ENCODE results near the gene SERINC5. TPM values are rescaled to one million over a fixed set of nuclear protein-coding genes. Genes with fewer than 3 reads are reported as not detected.
"Not testable (repeated sequence)": the region's sequence is repeated elsewhere in the genome, so short reads cannot be mapped to it uniquely, and the experiment has no call there.

Gene SERINC5
- total and polyA plus RNA-seq, 9 donors: 13.1 to 23.5 (median 16.7) TPM

- Histone ChIP-seq H3K27me3 (ENCODE audit: control insufficient read depth, insufficient read depth, low read length) (no peaks in the 10 kb centered on the region), H3K4me3 (ENCODE audit: low read length) (no peak overlapping the region), H3K36me3 (ENCODE audit: control insufficient read depth, insufficient read depth, low read length) (no peaks in the 10 kb centered on the region), H3K27ac (ENCODE audit: low read length) (no peak overlapping the region), H3K9me3 (replicated peaks; ENCODE audit: control insufficient read depth, low read depth, low read length) (peaks cover 3% of the 10 kb centered on the region), H3K4me1 (ENCODE audit: control insufficient read depth, insufficient read depth, low read length) (peaks cover 2% of the 10 kb centered on the region)
- 37% methylated on average over 2 of the region's 4 CpGs for WGBS (ENCODE audit: insufficient coverage)
- no peak for DNase-seq
Measured at GRCh38 chr5:80116465-80116864, 139.4 kb downstream of the SERINC5 start.

DNA sequence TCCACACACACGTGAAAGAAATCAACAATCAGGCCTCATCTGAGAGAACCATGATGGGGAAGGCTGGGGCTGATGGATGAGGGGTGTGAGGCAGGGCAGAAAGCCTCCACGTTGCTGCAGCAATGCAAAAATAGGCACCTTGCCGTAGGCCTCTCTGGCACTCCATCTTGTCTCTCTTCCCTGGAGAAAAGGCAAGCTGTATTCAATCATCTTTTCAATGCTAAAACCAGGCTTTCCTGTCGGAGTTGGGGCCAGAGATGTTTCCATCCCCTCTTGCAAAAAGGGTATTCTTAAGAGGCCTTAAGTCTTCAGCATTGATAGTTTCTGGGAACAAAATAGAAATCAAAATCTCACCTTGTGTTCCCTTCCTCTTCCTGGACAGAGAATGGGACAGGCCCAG lies 139.8 kb downstream of the SERINC5 start:
- 27% methylated on average over 2 of the region's 4 CpGs for WGBS (ENCODE audit: insufficient coverage)

GRCh38 chr5:80114860-80115259 lies 141.0 kb downstream of the SERINC5 start:
- H3K4me1 ChIP-seq (ENCODE audit: control insufficient read depth, insufficient read depth, low read length): peaks cover 8% of the 10 kb centered on the region
- H3K27me3 ChIP-seq (ENCODE audit: control insufficient read depth, insufficient read depth, low read length): no peaks in the 10 kb centered on the region
- no peaks in the 10 kb centered on the region for H3K36me3 ChIP-seq (ENCODE audit: control insufficient read depth, insufficient read depth, low read length)
- no peak overlapping the region for H3K4me3 ChIP-seq (ENCODE audit: low read length)
- no peak for DNase-seq
- no peak overlapping the region for H3K27ac ChIP-seq (ENCODE audit: low read length)
- H3K9me3 ChIP-seq (replicated peaks; ENCODE audit: control insufficient read depth, low read depth, low read length): peaks cover 3% of the 10 kb centered on the region
- WGBS (ENCODE audit: insufficient coverage): no CpG with 5 or more reads among the region's 3 CpGs

More for the DNA sequence above, 139.8 kb downstream of the SERINC5 start:
- Histone ChIP-seq H3K36me3 (ENCODE audit: control insufficient read depth, insufficient read depth, low read length) (no peaks in the 10 kb centered on the region), H3K4me3 (ENCODE audit: low read length) (no peak overlapping the region), H3K9me3 (replicated peaks; ENCODE audit: control insufficient read depth, low read depth, low read length) (peaks cover 3% of the 10 kb centered on the region), H3K27me3 (ENCODE audit: control insufficient read depth, insufficient read depth, low read length) (no peaks in the 10 kb centered on the region), H3K4me1 (ENCODE audit: control insufficient read depth, insufficient read depth, low read length) (peaks cover 2% of the 10 kb centered on the region), H3K27ac (ENCODE audit: low read length) (no peak overlapping the region)
- DNase-seq: peak; percentile 57

DNA sequence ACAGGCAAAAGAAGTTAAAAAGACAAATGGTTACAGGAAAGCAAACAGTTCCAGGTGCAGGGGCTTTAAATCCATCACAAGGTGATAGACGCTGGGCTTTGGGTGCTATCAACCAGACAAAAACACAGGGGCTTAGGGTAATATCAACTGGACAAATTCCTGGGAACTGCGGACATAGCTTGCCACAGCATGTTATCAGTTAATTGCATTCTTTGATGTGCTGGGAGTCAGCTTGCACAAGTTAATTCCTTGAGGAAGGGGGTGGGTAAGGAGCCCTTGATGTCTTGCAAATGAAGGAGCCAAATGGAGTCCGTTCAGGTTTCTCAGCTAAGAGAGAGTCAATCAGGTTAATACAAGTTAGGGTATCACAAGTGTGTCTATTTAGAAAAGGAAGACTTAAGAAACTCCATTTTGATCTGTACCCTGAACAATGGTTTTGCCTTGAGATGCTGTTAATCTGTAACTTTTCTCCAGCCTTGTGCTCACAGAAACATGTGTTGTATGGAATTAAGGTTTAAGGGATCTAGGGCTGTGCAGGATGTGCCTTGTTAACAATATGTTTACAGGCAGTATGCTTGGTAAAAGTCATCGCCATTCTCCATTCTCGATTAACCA lies 144.4 kb downstream of the SERINC5 start:
- not testable (repeated sequence) for DNase-seq; H3K4me3 ChIP-seq (ENCODE audit: low read length); H3K9me3 ChIP-seq (replicated peaks; ENCODE audit: control insufficient read depth, low read depth, low read length); H3K36me3 ChIP-seq (ENCODE audit: control insufficient read depth, insufficient read depth, low read length); H3K27ac ChIP-seq (ENCODE audit: low read length); H3K27me3 ChIP-seq (ENCODE audit: control insufficient read depth, insufficient read depth, low read length)
- H3K4me1 ChIP-seq (ENCODE audit: control insufficient read depth, insufficient read depth, low read length): peaks cover 11% of the 10 kb centered on the region
- WGBS (ENCODE audit: insufficient coverage): 35% methylated on average over 2 of the region's 5 CpGs

- 11% methylated on average over 8 of the region's 9 CpGs for WGBS (ENCODE audit: insufficient coverage)
- no peaks in the 10 kb centered on the region for H3K27me3 ChIP-seq (ENCODE audit: control insufficient read depth, insufficient read depth, low read length)
- H3K27ac ChIP-seq (ENCODE audit: low read length): no peak overlapping the region
- peak; percentile 80 for DNase-seq
- H3K9me3 ChIP-seq (replicated peaks; ENCODE audit: control insufficient read depth, low read depth, low read length): no peaks in the 10 kb centered on the region
- H3K4me1 ChIP-seq (ENCODE audit: control insufficient read depth, insufficient read depth, low read length): peaks cover 11% of the 10 kb centered on the region
- no peak overlapping the region for H3K4me3 ChIP-seq (ENCODE audit: low read length)
- H3K36me3 ChIP-seq (ENCODE audit: control insufficient read depth, insufficient read depth, low read length): no peaks in the 10 kb centered on the region
Measured at GRCh38 chr5:80109646-80110478, 146.0 kb downstream of the SERINC5 start.

DNA sequence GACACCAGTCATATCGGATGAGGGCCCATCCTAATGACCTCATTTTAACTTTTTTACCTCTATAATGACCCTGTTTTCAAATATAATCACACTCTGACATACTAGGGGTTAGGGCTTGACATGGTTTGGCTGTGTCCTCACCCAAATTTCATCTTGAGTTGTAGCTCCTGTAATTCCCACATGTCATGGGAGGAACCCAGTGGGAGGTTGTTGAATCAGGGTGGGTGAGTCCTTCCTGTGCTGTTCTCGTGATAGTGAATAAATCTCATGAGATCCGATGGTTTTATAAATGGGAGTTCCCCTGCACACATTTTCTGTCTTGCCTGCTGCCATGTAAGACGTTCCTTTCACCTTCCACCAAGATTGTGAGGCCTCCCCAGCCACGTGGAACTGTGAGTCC lies 148.9 kb downstream of the SERINC5 start:
- H3K4me1 ChIP-seq (ENCODE audit: control insufficient read depth, insufficient read depth, low read length): peaks cover 11% of the 10 kb centered on the region
- H3K4me3 ChIP-seq (ENCODE audit: low read length): no peak overlapping the region
- H3K9me3 ChIP-seq (replicated peaks; ENCODE audit: control insufficient read depth, low read depth, low read length): no peaks in the 10 kb centered on the region
- DNase-seq: no peak
- no peak overlapping the region for H3K27ac ChIP-seq (ENCODE audit: low read length)
- no peaks in the 10 kb centered on the region for H3K36me3 ChIP-seq (ENCODE audit: control insufficient read depth, insufficient read depth, low read length)
- H3K27me3 ChIP-seq (ENCODE audit: control insufficient read depth, insufficient read depth, low read length): no peaks in the 10 kb centered on the region
- WGBS (ENCODE audit: insufficient coverage): no CpG with 5 or more reads among the region's 5 CpGs

DNA sequence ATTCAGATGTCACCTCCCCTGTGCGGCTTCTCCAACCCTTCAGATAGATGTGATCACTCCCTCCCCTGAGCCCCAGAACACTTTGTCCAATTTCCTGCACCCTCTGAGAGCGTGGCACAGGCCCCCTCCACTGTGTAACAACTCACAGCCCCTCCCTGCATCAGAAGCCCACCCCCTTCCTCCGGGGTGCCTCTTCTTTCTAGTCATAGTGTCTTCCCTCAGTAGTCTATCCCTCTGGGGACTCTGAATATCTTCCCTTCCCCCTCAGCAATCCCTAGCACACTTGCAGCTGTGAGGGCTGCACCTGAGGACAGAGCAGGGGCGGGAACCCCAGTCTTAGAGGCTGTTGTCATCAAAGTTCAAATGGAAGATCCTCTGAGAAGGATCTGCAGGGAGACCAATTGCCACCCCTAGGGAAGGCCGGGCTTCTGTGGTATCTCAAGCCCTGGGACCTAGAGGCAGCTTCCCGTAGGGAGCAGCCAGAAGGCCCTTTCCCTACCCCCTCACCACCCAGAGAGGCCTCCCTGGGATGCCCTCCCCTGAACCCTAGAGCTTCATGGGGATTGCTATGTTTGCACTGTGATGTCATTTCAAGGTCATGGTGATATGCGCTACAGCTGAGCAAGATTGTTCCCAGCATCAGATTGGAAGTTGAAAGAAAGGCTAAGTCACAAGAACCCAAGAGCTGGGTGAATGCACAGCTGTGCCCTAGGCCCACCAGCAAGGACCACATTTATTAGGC lies 150.0 kb downstream of the SERINC5 start:
- Histone ChIP-seq H3K36me3 (ENCODE audit: control insufficient read depth, insufficient read depth, low read length) (no peaks in the 10 kb centered on the region), H3K4me1 (ENCODE audit: control insufficient read depth, insufficient read depth, low read length) (peaks cover 11% of the 10 kb centered on the region), H3K27ac (ENCODE audit: low read length) (no peak overlapping the region), H3K27me3 (ENCODE audit: control insufficient read depth, insufficient read depth, low read length) (no peaks in the 10 kb centered on the region), H3K4me3 (ENCODE audit: low read length) (no peak overlapping the region), H3K9me3 (replicated peaks; ENCODE audit: control insufficient read depth, low read depth, low read length) (no peaks in the 10 kb centered on the region)
- 86% methylated on average over 5 of the region's 7 CpGs for WGBS (ENCODE audit: insufficient coverage)
- DNase-seq: no peak

GRCh38 chr5:80103371-80103770 lies 152.5 kb downstream of the SERINC5 start:
- no peaks in the 10 kb centered on the region for H3K27me3 ChIP-seq (ENCODE audit: control insufficient read depth, insufficient read depth, low read length)
- no peaks in the 10 kb centered on the region for H3K9me3 ChIP-seq (replicated peaks; ENCODE audit: control insufficient read depth, low read depth, low read length)
- no peak for DNase-seq
- WGBS (ENCODE audit: insufficient coverage): 64% methylated on average over 2 of the region's 6 CpGs
- H3K36me3 ChIP-seq (ENCODE audit: control insufficient read depth, insufficient read depth, low read length): no peaks in the 10 kb centered on the region
- H3K27ac ChIP-seq (ENCODE audit: low read length): no peak overlapping the region
- H3K4me3 ChIP-seq (ENCODE audit: low read length): no peak overlapping the region
- no peaks in the 10 kb centered on the region for H3K4me1 ChIP-seq (ENCODE audit: control insufficient read depth, insufficient read depth, low read length)

- Histone ChIP-seq H3K27ac (ENCODE audit: low read length) (no peak overlapping the region), H3K36me3 (ENCODE audit: control insufficient read depth, insufficient read depth, low read length) (no peaks in the 10 kb centered on the region), H3K4me1 (ENCODE audit: control insufficient read depth, insufficient read depth, low read length) (no peaks in the 10 kb centered on the region), H3K9me3 (replicated peaks; ENCODE audit: control insufficient read depth, low read depth, low read length) (no peaks in the 10 kb centered on the region), H3K27me3 (ENCODE audit: control insufficient read depth, insufficient read depth, low read length) (no peaks in the 10 kb centered on the region), H3K4me3 (ENCODE audit: low read length) (no peak overlapping the region)
- no peak for DNase-seq
Measured at GRCh38 chr5:80101993-80102392, 153.9 kb downstream of the SERINC5 start.

DNA sequence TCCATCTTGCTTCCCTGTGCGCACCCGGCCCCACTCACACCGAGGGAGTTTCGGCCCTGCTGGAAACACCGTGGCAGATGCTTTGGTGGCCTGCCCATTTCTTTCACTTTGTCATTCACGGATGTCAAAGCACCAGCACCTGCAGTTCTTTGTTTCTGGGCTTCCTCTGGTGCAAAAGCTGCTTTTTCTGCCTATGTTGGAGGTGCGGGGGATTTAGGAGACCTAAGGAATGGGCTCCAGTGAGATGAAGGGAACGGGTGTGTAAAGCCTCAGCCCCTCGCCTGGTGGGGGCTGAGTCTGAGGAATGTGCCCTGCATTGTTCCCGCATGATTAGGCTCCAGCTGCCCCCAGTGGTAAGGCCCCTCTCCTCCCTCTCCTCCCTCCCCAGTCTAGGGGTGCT lies 158.4 kb downstream of the SERINC5 start:
- no peaks in the 10 kb centered on the region for H3K27me3 ChIP-seq (ENCODE audit: control insufficient read depth, insufficient read depth, low read length)

More for the DNA sequence above, 158.4 kb downstream of the SERINC5 start:
- WGBS (ENCODE audit: insufficient coverage): 73% methylated on average over 7 of the region's 10 CpGs
- no peak overlapping the region for H3K27ac ChIP-seq (ENCODE audit: low read length)
- H3K4me3 ChIP-seq (ENCODE audit: low read length): no peak overlapping the region
- no peaks in the 10 kb centered on the region for H3K36me3 ChIP-seq (ENCODE audit: control insufficient read depth, insufficient read depth, low read length)
- no peaks in the 10 kb centered on the region for H3K9me3 ChIP-seq (replicated peaks; ENCODE audit: control insufficient read depth, low read depth, low read length)
- DNase-seq: no peak
- no peaks in the 10 kb centered on the region for H3K4me1 ChIP-seq (ENCODE audit: control insufficient read depth, insufficient read depth, low read length)

All from muscle of leg (tissue), 11 donors.